ENCODE data around the gene VAC14. TPM values are rescaled to one million over a fixed set of nuclear protein-coding genes. Genes with fewer than 3 reads are reported as not detected.
"Not testable (repeated sequence)": the region's sequence is repeated elsewhere in the genome, so short reads cannot be mapped to it uniquely, and the experiment has no call there.

Gene VAC14
- total RNA-seq, 1 experiment from 2014 or later: 21.3 TPM

DNA sequence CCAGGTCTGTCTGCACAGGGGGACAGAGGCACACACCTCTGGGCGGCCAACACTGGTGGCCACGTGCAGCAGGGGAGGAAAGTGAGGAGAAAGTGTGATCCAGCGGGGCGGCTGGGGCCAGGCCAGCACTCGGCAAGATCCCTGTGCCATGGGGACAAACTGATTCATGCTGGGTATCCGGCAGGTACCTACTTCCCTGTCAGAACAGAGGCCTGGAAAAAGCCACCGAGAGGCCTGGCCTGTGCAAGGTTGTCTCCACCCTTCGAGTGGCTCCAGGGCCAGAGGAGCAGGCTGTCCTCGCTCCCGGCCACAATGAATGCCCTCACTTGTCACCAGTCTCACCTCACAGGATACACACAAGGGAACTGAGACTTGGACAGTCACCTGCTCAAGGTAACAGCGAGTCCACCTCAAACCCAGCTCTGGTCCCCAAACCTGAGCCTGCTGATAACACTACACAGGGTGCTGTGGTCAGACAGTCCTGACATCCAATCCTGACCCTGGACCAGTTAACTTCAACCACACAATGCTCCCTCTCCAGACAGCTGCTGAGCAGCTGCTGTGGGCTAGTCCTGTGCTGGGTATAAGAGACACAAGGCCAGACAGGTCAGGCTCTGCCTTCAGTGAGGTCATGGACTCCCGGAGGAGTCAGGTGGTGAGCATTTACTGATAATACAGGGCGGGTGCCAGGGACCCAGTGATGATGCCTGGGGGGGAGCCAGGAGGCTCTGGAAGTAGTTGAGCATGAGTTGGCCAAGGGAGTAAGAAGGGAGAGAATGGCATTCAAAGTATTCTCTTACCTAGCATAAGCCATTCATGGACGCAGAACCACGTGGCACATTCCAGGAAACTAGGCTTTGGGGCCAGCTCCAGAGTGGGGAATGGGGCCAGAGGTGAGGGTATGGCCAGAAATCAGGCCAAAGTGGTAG lies 53.0 kb downstream of the VAC14 start:
- Histone ChIP-seq H3K27ac (peak overlapping the region; percentile 50), H3K4me1 (peaks cover 41% of the 10 kb centered on the region), H3K4me3 (no peak overlapping the region), H3K36me3 (0 out of 2 replicates have a peak, but pooled peaks cover 4% of the 10 kb centered on the region), H3K27me3 (no peaks in the 10 kb centered on the region), H3K9me3 (replicated peaks) (no peaks in the 10 kb centered on the region)
- peak; percentile 69 to 72 for DNase-seq

DNA sequence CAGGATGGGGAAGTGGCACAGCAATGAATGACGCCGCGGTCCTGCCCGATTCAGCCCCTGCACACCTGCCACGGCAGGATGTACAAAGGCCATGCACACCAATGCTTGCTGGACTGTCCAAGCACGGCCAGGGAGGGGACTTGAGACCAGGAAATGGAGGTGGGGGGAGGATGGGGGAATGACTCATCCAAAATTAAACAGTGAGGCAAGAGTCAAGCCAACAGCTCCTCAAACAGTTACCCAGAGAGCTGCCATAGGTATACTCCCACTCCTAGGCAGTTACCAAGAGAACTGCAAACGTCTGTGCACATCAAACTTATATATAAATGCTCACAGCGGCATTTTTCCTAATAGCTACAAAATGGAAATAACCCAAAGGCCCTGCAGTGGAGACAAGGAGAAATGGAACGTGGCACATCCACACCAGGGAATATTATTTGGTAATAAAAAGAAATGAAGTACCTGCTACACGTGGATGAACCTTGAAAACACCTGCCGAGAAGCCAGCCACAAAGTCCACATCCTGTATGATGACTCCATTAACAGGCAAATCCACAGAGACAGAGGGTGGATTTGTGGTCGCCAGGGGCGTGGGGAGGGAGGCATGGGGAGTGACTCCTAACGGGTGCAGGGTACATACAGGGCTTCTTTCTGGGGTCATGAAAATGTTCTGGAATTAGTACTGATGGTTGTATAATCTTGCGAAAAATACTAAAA lies 54.1 kb downstream of the VAC14 start:
- Histone ChIP-seq H3K9me3 (replicated peaks) (no peaks in the 10 kb centered on the region), H3K4me1 (peaks cover 41% of the 10 kb centered on the region), H3K27me3 (no peaks in the 10 kb centered on the region), H3K36me3 (0 out of 2 replicates have a peak, but pooled peaks cover 4% of the 10 kb centered on the region), H3K27ac (peak overlapping the region; percentile 50), H3K4me3 (no peak overlapping the region)
- DNase-seq: peak; percentile 37 to 49

DNA sequence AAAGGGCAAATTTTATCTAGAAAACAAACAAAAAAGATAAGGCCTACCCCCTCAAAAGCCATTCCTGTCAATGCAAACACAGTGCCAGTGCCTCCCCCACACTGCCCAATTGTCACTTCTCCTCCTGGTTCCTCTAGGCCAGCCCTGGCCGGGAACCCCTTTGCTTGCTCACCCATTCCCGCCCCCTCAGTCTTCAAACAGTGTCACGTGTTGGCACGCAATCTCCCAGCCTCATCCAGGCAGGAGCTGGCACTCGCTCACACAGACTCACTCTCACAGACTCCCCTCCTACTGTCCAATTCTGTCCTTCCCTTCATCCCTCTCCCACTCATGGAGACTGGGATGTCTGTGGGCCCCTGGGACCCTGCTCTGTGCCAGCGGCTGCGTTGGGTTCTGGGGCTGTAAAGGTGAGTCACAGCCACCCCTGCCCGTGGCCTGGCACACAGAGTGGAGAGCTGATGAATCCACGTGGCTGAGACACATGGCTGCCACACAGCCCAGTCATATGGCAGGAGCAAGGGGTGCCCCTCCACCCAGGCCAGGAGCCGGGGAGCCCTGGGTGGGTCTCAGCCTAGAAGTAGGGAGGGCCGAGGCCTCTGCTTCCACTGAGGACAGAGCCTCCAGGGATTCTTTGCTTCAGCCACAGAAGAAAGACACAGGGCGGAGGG lies 54.8 kb downstream of the VAC14 start:
- DNase-seq: no peak
- H3K36me3 ChIP-seq: 0 out of 2 replicates have a peak, but pooled peaks cover 4% of the 10 kb centered on the region
- H3K4me1 ChIP-seq: peaks cover 41% of the 10 kb centered on the region
- H3K27me3 ChIP-seq: no peaks in the 10 kb centered on the region
- no peak overlapping the region for H3K4me3 ChIP-seq
- H3K9me3 ChIP-seq (replicated peaks): no peaks in the 10 kb centered on the region
- peak overlapping the region; percentile 50; the same call in 1 of the 2 replicates for H3K27ac ChIP-seq

DNA sequence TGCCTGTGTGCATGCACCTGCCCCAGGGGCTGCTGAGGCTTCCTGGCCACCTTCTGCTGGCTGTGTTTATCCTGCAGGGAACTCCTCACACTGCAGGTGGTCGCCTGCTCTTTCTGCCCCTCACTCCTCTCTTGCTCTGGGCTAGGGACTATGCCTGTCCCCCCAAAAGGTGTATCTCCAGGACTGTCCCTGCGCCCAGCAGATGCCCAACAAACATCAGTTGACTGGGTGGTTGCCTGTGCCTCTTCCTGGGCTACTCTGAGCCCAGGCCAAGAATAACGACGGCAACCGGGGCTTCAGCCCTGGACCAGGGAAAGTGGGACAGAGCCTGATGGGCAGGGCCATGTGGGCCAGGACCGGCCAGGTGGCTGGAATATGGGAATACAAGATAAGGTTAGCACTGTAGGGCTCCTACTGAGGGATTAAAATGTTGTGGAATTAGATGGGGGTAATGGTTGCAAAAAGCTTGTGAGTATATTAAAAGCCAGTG lies 55.4 kb downstream of the VAC14 start:
- H3K27ac ChIP-seq: no peak overlapping the region
- H3K4me1 ChIP-seq: peaks cover 42% of the 10 kb centered on the region
- peak in 1 of 2 experiments; percentile 18 for DNase-seq
- no peaks in the 10 kb centered on the region for H3K9me3 ChIP-seq (replicated peaks)
- H3K36me3 ChIP-seq: 0 out of 2 replicates have a peak, but pooled peaks cover 4% of the 10 kb centered on the region
- no peak overlapping the region for H3K4me3 ChIP-seq
- H3K27me3 ChIP-seq: no peaks in the 10 kb centered on the region

DNA sequence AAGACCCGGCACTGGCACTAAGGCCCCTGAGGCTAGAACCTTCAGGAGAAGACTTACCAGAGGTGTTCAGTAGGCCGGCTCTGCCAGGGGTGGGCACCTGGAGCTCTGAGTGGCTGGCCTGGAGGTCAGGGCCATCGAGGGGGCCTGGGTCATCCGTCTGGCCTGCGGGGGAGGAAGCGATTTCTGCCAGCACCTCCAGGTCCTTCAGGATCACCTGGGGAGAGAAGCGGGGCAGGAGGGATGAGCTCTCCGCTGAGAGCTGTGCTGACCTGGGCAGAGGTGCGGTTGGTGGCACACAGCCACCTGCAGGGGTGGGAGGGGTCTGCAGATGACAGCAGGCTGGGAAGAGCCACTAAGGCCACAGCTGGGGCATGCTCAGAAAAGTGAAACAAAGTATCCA lies 56.6 kb downstream of the VAC14 start:
- no peaks in the 10 kb centered on the region for H3K27me3 ChIP-seq
- H3K9me3 ChIP-seq (replicated peaks): no peaks in the 10 kb centered on the region
- no peak for DNase-seq
- peaks cover 42% of the 10 kb centered on the region for H3K4me1 ChIP-seq
- H3K4me3 ChIP-seq: no peak overlapping the region
- 0 out of 2 replicates have a peak, but pooled peaks cover 4% of the 10 kb centered on the region for H3K36me3 ChIP-seq
- H3K27ac ChIP-seq: no peak overlapping the region

DNA sequence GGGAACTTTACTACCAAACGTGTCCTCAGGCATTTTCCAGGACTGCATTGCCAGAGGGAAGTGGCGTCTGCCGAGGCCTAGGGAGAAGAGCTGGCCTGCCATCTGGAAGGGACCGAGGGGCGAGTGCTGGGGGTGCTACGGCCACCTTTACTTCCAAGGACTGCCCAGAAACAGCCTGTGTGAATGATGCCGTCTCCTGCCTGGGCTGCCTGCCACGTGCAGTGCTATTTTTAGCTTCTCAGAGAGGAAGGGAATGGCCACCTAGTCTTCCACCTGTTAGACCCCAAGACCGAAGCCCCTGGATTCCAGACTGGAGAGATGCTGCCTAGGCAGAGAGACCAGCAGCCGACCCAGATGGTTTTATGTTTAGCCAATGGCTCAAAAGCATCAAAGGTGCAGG lies 57.2 kb downstream of the VAC14 start:
- Histone ChIP-seq H3K4me1 (peaks cover 38% of the 10 kb centered on the region), H3K27me3 (no peaks in the 10 kb centered on the region), H3K36me3 (0 out of 2 replicates have a peak, but pooled peaks cover 4% of the 10 kb centered on the region), H3K27ac (no peak overlapping the region), H3K4me3 (no peak overlapping the region), H3K9me3 (replicated peaks) (no peaks in the 10 kb centered on the region)
- DNase-seq: no peak

DNA sequence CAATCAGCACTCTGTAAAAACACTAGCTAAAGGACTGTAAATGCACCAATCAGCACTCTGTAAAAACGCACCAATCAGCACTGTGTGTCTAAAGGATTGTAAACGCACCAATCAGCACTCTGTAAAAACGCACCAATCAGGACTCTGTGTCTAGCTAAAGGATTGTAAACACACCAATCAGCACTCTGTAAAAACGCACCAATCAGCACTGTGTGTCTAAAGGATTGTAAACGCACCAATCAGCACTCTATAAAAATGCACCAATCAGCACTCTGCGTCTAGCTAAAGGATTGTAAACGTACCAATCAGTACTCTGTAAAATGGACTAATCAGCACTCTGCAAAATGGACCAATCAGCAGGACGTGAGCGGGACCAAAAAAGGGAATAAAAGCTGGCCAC lies 58.0 kb downstream of the VAC14 start:
- H3K27me3 ChIP-seq; H3K36me3 ChIP-seq; H3K9me3 ChIP-seq (replicated peaks); H3K27ac ChIP-seq; DNase-seq; H3K4me3 ChIP-seq: not testable (repeated sequence)
- H3K4me1 ChIP-seq: peaks cover 36% of the 10 kb centered on the region

DNA sequence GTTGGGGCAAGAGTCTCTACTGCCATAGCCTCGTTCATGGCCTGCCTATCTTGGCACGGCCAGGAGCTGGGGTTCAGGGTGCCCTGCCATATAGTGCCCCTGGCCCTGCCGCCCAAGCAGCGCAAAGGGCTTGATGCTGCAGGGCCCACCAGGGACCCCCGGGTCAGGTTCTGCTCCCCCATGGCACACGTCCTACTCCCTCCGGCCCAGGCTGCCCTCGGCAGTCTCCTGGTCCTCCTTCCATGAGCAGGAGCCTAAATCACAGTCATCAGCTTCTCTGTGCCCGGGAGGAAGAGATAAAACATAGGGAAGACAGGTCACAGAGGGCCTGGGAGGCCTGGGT lies 59.2 kb downstream of the VAC14 start:
- no peak for DNase-seq
- no peaks in the 10 kb centered on the region for H3K9me3 ChIP-seq (replicated peaks)
- H3K27ac ChIP-seq: no peak overlapping the region
- 0 out of 2 replicates have a peak, but pooled peaks cover 4% of the 10 kb centered on the region for H3K36me3 ChIP-seq
- no peak overlapping the region for H3K4me3 ChIP-seq
- peaks cover 36% of the 10 kb centered on the region for H3K4me1 ChIP-seq
- no peaks in the 10 kb centered on the region for H3K27me3 ChIP-seq

DNA sequence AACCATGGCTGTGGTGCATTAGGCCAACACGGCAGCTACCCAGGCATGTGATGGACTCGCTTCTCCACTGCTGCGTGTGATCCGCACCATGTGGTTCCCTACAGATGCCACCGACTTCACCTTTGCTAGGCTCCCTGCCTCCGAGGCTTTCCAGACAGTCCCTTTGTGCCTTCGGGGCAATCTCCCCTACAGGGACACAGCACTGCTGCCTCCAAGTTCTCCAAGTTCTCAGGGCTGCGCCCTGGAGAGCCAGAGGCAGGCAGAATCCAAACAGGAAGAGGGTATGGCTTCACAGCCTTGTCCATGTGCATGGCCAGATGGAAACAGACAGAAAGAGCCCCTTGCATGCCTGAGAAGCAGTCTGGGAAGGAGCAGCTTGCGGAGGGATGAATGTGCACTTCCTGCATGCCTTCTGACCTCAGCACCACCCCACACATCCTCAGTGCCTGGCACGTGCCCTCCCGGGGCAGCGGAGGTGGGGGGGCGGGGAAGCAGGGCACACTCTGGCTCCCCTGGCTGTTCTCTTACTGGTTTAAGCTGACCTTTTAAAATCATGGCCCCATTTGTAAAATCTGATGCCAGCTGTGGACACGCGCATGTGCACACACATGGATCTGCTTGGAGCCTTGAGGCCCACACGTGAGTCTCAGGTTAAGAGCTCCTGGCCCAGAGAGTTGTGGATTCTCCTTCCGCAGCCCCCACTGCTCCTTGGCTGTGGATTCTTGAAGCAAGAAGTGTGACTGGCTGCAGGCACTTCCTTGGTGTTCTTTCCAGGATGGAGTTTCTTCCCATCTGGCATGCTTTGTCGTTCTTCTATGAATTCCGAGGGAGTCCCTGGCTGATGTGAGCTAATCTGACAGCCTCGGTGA lies 59.8 kb downstream of the VAC14 start:
- Histone ChIP-seq H3K27me3 (no peaks in the 10 kb centered on the region), H3K27ac (no peak overlapping the region), H3K4me1 (peaks cover 36% of the 10 kb centered on the region), H3K36me3 (0 out of 2 replicates have a peak, but pooled peaks cover 4% of the 10 kb centered on the region), H3K9me3 (replicated peaks) (no peaks in the 10 kb centered on the region), H3K4me3 (no peak overlapping the region)
- no peak for DNase-seq

DNA sequence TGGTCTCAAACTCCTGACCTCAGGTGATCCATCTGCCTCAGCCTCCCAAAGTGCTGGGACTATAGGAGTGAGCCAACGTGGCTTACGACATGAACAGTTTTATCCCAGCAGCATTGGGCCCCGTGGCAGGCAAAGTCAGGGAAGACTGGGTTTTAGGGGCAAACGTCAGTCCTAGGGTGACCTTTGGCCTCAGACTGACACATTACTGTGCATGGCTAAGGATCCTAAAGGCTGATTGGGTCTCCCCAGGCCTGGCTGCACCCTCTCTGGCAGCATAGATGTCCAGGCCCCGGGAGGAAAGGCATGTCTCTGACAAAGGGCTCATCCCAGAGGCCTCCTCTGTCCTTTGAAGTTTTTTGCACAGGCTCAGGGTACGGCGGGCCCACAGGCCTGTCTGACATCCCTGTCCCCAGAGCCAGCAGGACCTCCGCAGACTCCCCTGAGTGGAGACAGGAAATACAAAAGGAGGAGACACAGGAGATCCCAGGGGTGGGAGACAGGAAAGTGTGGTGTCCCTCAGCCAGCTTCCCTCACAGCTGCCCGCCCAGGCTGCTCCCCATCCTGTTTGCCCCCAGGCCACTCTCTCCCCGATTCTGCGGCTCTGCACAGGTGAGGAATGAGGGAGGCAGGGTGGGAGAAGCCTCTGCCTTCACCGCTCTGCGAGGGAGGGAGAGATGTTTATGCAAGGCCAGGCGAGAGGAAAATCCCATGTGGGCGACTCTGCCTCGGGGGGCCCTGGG lies 60.6 kb downstream of the VAC14 start:
- DNase-seq: peak in 1 of 2 experiments; percentile 10
- H3K4me3 ChIP-seq: no peak overlapping the region
- H3K36me3 ChIP-seq: 0 out of 2 replicates have a peak, but pooled peaks cover 4% of the 10 kb centered on the region
- peaks cover 33% of the 10 kb centered on the region for H3K4me1 ChIP-seq
- H3K27ac ChIP-seq: no peak overlapping the region
- no peaks in the 10 kb centered on the region for H3K9me3 ChIP-seq (replicated peaks)
- no peaks in the 10 kb centered on the region for H3K27me3 ChIP-seq

DNA sequence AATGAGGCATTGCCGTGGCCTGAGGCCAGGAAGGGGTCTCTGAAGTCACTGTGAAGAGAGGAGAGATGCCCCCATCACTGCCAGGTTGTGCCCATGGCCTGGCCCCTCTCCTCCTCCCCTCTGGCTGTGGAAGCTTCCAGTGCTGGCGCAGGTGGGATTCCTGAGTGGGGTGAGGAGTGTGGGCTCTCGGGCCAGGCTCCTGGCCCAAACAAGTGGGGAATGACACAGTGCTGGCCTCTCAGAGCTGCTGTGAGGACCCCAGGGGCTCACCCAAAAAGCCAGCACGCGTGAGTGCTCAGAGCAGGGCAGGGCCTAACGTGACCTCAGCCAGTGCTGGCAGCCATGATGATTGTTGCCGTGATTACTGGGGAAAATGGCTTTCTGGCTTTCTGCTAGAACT lies 61.6 kb downstream of the VAC14 start:
- no peak overlapping the region for H3K27ac ChIP-seq
- H3K4me3 ChIP-seq: no peak overlapping the region
- no peaks in the 10 kb centered on the region for H3K9me3 ChIP-seq (replicated peaks)
- H3K36me3 ChIP-seq: 0 out of 2 replicates have a peak, but pooled peaks cover 4% of the 10 kb centered on the region
- peaks cover 40% of the 10 kb centered on the region for H3K4me1 ChIP-seq
- no peak for DNase-seq
- H3K27me3 ChIP-seq: no peaks in the 10 kb centered on the region

DNA sequence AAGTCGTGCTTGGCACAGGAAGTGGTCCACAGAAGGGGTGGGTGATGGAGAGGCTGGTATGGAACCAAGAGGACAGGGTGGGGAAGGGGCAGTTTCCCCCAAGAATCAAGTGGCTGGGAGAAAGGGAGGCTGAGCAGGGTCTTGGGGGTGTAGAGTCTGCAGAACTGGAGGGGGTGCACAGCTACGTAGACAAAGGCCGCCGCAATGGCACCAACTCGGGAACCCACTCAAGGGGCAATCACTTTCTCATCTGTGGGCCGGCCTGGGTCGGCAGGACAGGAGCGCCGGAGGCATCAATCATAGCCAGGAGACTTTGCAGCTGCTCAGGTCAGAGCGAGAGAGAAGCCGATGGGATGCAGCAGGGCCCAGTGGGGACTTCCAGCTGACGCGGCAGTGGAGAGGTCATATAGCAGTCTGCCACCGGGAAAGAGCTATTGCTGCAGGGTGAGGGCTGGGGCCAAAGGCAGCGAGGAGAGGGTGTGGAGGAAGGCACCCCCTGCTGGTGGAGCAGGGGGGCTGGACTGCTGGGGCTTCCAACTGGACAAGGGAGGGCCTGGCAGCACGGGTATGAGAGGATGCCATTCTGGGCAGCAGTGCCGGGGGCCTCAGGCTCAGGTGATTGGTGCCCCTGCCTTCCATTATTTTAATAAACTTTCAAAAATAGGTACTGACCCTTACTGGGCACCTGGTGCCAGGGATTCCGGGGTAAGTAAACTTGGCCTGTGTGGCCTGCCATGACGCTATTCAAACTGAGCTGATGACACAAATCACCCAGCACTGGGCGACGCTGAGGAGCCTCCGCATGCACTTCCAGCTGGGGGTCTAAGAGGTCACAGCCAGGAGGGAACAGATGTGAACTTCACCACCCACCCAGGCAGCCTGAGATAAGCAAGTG lies 62.6 kb downstream of the VAC14 start:
- Histone ChIP-seq H3K9me3 (replicated peaks) (no peaks in the 10 kb centered on the region), H3K27me3 (no peaks in the 10 kb centered on the region), H3K4me3 (no peak overlapping the region), H3K36me3 (0 out of 2 replicates have a peak, but pooled peaks cover 3% of the 10 kb centered on the region), H3K27ac (peak overlapping the region; percentile 23), H3K4me1 (peaks cover 40% of the 10 kb centered on the region)
- peak; percentile 84 to 88 for DNase-seq
